Effector CD8-positive, alpha-beta T cell (primary cell): ENCODE data around the gene ZSCAN2.

ENCODE experiments used
- DNase-seq: peaks from one replicate; lab custom pipeline; 2025; lab: John Stamatoyannopoulos, UW

The ZSCAN2 gene

GRCh38 chr15:84671211-84671610 lies 70.4 kb downstream of the ZSCAN2 start:
- DNase-seq, result no peak
